ENCODE measurements around the gene SCCPDH.

SCCPDH gene

DNA sequence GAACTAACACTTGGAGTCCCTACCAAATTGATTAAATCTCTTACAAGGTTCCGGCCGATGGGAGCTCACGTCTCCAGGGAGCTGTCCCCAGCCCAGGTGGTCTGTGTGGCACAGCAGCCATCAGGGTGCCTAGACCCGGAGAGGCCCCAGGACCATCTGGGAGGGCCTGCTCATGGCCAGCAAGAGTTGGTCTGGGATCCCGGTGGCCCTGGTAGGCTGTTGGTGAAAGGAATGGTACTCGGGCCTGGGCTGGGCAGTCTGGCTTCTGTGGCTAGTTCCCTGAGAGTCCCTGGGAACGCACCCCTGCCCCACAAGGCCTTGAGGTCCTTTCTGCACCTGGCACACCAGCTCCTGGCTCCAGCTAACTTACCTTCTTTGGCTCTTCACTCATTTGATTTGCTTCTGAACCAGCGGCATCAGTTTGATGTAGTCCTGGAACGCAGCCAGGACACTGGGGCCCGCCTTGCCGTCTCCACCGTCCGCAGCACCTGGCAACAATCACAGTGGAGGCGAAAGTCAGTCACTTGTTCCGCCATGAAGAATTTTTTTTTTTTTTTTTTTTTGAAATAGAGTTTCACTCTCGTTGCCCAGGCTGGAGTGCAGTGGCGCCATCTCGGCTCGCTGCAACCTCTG, 62.5 kb downstream of the SCCPDH start:
- DNase-seq, result no peak

DNA sequence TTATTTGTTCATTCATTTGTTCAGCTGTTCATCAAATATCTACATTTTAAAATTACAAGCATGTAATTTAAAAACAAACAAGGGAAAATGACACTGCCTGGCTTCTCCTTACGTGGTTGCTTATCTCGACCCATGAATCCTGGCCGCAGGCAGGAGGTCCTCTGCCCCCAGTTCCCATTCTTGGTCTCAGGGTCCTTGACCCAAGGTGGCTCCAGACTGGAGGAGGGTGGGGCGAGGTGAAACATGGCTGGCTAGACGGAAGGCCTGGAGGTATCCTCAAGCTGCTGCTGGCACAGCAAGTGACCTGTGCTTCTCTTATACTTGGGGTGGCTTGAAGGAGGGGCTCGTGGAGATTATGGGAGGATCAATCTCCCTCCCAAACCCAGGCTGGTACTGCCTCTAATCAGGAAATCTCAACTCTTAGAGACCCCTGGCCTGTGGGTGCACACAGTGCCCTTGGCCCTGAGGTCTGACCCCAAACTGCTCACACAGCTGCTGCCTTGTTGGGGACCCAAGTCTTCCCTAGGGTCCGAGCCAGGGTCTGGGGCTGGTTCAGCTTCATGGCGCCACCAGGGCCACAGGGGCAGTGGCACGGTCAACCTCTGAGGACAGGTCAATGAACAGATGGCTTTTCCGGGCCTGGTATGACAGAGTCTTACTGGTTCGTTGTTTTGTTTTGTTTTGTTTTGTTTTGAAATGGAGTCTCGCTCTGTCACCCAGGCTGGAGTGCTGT, 63.7 kb downstream of the SCCPDH start:
- no peak for DNase-seq

DNA sequence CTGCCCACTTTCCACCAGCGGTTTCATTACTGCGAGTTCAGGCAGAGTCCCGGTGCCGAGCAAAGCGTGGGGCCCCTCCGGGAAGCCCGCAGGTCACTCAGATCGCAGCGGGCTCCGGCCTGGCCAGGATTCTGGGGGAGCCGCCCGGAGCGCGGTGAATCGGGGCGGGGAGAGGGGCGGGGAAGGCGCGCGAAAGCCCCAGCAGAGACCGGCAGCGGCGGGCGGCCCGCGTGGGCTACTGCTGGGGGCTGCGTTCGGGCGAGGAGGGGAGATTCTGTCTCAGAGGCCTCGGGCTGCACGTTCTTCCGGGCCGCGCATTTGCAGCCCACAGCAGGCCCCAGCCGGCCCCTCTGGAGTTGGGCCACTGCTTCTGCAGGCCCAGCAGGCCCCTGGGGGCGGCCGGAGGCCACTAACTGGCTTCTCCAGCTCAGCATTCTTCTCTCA, 64.7 kb downstream of the SCCPDH start:
- no peak for DNase-seq

DNA sequence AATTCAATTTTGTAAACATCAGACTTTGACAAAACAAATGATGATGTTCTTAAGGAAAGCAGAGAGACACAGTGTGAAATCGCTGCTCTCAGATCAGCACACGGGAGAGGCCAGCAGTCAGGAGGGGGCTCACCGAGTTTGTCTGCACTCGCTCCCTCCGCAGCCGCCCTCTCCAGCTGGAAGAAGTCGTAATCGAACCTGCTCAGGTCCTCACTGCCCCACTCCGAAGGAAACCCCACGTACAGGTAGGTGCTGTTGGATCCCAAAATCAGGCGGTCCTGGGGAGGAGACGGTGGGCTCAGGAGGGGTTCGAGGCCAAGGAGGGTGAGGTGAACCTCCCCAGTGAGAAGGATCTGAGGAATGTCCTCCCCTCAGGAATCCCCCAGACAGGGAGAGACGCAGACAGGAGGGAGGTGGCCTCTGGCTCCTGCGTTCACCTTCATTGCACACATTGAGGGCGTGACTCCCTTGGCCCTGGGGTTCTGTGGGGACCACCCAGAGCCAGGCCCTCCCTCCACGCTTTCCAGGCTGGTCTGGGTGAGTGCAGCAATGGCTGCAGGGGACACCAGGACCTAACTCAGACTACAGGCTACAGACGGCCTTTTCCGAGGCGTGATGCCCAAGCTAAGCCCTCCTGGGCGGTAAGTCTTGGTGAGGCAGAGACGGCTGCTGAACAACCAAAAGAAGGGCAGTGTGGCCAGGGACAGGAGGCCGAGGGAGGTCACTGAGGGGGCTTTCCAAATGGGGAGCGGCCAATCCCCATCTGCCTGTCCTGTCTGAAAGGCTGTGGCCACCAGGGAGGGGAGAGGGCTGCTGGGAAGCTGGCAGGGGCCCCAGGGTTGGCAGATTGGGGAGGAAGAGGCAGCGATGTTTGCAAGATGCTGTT, 65.5 kb downstream of the SCCPDH start:
- no peak for DNase-seq

DNA sequence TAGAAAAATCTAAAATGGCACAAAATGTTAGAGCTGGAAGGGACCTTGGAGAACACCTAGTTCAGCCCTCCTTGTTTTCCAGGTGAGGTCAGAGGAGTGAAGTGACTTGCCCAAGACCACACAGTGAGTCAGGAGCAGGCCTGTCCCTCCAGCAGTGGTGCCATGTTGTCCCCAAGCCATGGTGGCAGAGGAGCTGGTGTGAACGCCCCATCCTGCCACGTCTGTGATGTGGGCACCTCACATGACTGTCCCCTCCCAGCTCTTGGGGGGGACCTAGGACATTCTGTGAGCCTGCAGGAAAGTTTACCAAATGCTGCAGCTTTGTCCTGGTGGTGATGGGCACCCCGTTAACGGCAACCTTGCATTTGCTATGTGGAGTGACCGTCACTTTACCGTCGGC, 66.2 kb downstream of the SCCPDH start:
- no peak for DNase-seq

DNA sequence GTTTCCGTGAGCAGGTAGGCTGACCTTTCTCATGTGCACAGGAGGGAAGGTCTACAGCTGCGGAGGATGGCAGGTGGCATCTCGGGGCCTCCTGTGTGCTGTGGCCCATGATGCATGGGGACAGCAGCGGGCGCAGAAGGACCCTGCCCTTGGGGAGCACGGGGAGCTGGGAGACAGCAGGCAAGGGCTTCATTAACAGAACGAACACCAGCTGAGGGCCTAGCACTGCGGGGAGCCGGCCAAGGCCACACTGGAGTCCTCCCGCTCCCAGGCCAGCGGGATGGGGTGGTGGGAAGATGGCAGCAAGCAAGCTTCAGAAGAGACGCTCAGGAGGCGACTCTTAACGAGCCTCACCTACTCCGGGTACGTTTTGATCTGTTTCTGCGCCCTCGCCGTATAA, 66.6 kb downstream of the SCCPDH start:
- no peak for DNase-seq

DNA sequence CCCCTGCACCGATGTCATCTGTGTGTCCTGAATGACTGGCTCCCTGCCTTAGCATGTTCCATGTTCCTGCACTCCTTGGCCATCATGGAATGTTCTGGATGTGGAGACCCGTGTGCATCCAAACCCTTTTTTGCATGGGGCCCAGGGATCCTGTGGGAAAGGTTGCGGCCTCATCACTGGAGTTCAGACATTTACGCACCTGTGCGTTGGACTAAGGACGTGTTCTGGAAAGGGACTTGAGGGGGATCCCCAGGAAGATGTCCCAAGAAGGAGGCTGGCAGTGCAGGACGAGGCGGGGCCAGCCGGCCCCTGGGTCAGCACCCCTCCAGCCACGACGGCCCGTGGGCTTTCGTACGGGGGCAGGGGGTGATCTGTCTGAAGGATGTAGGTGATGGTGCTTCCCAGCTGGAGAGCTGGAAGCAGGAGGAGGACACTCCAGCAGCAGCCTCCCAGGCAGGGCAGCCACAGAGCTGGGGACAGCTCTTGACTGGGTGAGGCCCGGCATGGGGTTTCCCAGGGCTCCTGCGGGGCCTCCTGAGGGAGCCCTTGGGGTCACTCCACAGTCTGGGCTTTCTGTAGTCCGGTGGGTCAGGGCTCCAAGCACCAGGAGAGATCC, 67.2 kb downstream of the SCCPDH start:
- DNase-seq, result no peak

DNA sequence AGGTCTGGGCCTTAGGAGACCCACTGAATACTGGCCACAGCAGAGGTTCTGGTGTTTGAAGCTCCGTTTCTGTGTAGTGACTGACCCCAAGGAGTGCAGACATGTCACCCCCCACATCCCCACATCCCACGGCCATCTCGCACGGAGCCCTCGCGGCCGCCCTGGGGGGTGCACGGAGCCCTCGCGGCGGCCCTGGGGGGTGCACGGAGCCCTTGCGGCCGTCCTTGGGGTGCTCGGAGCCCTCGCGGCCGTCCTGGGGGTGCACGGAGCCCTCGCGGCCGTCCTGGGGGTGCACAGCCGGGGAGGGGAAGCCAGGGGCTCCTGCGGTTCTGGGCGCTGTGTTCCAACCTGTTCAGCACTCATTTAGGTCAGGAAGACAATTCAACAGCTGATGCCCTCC, 68.4 kb downstream of the SCCPDH start:
- no peak for DNase-seq

DNA sequence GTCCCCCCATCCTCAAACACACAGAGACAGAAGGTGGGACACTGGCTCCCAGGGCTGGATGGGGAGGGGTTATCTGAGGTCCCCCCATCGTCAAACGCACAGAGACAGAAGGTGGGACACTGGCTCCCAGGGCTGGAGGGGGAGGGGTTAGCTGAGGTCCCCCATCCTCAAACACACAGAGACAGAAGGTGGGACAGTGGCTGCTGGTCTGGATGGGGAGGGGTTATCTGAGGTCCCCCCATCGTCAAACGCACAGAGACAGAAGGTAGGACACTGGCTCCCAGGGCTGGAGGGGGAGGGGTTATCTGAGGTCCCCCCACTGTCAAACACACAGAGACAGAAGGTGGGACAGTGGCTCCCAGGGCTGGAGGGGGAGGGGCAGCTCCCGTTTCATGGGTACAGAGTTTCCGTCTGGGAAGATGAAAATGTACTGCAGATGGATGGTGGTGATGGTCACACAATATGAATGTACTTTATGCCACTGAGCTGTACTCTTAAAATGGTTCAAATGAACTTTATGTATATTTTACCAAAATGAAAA, 69.2 kb downstream of the SCCPDH start:
- no peak for DNase-seq

DNA sequence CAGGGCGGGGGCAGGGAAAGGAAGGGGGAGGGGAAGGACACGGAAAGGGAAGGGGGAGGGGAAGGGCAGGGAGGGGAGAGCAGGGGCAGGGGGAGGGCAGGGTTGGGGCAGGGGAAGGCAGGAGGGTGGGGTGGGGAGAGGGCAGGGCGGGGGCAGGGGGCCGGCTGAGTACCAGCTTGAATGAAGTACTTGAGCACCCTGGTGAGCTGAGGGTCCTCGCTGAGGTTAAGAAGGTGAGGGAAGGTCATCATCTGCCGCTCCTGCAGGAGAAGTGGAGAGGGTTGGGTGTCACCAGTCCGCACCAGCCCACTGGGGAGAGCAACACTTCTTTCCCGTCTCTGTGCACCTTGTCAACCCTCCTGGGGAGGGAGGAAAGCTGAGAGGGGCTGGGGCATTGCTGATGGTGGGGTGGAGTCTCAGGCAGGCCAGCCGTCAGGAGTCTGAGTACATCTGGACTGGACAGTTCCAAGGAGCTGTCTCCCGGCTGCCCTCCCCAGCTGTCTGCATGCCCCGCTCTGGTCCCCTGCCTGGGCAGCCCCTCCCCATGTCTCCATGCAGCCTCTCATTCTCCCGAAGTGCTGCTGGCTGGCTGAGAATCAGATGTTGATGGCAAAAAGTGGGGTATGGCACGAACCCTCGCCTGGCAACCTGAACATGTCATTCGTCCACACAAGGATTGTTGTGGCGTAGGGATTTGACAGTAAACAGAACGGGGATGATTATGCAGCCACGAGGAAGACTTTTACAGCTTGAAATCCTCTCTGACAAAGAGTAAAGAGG, 70.0 kb downstream of the SCCPDH start:
- no peak for DNase-seq

DNA sequence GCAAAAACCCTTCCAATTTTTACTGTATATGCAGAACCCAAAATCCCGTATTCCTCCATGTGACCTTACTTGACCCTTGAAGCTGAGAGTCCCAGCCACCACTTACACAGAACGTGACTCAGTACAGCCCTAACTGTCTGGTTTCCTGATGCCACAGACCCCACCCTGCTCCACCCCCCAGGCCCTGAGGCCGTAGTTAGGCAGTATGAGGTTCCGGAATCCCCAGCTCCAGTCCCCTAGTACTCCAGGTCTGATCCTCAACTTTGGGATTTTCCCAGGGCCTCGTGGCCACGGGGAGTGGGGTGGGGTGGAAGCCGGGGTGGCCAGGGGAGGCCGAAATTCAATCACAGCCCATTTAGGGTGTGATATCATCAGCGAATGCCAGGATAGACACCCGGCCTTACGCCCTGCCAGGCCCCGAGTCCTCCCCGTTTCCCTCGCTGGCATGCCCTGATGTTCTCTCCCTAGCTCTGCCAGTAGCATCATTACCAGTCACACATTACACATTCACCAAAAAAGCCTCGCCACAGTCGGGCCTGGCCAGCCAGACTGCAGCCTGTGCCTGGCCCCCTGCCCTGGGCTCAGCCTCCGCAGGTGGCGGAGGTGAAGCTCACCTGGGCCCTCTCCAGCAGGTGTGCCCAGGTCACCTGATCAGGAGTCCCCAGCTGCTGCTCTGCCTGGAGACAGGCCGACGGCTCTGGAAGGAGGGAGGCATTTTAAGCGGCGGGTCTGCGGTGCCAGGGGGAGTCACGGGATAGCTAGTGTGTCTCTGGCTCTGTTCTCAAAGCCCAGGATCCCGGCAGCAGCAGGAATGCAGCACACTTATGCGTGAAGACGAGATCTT, 70.8 kb downstream of the SCCPDH start:
- DNase-seq, result no peak

DNA sequence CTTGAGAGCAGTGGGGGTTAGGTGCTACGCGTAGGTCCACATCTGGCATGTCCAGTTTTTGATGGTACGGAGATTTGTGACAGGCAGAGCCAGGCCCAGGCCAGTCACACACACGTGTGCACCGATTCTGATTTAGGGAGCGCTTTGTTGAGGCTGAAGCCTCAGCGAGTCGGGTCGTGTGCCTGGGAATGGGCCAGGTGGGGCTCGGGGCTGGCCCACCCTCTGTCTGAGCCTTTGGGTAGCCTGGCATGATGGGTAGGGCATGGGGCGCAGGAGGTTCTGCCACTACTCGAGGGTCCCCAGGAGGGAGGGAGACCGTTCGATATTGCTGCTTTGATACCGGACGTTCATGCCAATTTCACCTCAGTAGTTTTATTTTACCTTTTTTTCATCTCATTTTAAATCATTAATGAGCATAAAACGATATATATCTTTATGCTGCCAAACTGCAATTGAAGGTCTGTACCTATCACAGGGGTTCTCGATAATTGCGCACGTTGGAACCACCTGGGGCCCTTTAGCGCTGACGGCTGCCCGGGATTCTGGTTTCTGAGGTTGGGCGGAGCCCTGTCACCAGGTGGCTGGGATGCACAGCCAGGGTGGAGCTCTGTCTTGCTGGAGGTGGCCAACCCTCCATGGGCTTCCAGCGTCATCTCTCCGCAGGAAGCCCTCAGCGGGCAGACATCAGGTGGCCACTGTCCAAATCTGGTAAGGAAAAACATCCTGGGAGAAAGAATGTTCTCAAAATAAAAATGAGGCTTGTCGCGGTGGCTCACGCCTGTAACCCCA, 71.9 kb downstream of the SCCPDH start:
- no peak for DNase-seq

DNA sequence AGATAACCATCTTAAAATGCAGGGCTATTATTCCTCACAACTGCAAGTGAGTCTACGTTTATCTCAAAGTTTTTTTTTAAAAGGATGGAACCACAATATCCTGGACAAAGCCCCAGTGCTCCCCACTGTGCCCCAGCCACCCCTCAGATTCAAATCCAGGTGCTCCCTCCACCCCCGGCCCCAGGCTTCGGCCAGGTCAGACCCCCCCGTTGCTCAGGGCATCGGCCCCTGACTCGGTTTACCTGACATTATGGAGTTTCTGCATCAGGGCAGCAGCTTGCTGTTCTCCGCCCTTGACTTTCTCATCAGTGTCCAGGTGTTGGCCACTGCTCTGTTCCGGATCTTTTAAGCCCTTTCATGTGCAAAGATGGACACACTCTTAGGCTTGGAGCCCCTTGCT, 72.9 kb downstream of the SCCPDH start:
- no peak for DNase-seq

DNA sequence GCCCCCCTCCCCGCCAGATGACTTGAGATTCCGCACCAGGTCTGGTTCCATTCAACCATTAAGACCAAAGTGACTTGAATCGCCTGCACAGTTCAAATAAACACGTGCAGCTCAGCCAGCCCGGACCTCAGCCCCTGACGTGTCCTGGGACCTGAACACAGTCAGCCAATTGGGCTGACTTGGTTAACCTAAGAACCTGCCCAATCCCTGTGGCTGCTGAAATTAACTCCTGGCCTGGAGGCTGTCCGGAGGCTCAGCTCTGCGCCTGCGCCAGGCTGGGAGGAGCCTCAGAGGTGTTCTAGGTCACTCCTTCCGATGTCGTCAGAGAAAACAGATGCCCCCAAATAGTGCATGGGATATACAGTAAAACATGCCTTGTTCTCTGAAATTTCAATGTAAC, 73.4 kb downstream of the SCCPDH start:
- no peak for DNase-seq

DNA sequence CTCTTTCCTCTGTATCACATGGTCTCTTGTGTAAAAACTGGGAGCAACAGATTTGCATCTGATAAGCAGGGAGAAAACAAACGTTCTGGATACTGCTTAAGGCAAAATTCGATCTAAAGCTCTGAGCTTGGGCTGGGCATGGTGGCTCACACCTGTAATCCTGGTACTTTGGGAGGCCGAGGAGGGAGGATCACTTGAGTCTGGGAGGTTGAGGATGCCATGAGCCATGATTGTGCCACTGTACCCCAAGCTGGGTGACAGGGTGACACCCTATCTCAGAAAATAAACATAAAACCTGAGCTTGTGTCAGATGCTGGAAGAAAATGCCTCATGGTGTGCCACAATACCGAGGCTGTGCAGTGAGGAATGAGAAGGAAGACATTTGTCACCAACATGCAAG, 73.9 kb downstream of the SCCPDH start:
- DNase-seq, result no peak

DNA sequence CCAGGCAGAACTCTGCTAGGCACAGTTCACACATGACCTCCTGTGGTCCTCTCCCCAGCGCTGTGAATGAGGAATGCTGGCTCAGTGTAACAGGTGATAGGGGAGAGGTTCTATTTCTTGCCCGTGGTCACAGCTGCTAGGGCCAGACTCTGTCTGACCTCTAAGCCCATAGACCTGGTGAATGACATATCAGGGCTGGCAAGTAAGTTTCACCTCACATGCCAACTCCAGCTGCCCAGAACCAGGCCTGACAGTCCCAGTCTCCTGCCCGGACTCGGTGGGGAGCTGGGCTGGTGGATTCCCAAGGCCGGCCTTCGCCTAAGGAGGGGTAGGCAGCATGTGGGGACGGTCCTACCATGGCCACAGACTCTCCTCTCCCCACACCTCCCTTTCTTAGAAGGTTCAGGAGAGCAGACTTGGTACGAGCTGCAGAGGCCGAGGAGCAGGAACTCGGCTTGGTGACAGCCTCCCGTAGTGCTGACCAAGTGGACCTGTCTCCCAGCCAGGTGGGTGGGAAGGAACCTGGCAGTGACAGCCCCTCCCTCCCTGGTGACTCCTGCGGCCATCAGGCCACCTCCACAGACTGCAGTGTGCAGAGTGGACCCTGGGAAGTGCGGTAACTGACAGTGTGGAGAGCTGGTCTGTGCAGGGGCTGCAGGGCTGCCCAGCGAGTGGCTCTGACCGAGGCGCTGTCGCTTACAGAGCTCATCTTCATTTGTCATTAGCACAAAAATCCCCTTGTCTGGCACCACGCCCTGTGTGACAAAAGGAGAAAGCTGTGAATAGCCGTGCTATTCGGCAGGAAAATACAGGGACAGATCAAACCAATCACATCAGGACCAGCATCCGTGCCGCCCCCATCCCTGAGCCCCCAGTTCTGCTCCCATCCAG, 74.6 kb downstream of the SCCPDH start:
- DNase-seq, result no peak

DNA sequence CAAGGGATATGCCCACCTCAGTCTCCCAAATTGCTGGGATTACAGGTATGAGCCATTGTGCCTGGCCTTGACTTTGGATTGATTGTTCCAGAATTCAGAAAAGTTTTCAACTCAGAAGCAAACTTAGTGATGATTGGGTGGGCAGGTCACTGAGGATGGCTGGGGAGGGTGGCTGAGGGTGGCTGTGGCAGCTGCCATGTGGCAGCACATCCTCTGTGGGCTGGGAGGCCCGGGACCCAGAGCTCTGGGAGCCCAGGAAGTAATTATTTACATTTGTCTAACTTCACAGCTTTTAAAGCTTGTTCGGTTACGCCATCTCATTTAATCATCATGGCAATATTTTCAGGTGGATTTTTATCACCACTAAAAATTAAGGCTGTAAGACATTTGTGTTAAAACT, 76.1 kb downstream of the SCCPDH start:
- DNase-seq, result no peak

DNA sequence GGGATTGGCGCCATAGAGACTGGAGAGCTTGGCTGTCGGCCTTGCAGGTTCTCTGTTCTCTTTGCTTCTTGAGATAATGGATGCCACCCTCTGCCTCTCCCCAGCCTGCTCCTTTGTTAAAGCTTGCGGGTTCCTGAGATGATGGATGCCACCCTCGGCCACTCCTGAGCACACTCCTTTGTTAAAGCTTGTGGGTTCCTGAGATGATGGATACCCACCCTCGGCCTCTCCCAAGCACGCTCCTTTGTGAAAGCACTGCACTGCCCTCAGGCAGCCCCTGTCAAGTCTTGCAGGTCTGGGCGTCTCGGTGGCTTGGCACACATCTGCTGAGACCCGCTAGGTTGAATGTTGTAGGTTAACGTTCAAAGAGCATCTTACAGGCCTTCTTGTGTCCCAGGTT, 76.5 kb downstream of the SCCPDH start:
- no peak for DNase-seq
